ENCODE data around the gene INS.

The INS gene

DNA sequence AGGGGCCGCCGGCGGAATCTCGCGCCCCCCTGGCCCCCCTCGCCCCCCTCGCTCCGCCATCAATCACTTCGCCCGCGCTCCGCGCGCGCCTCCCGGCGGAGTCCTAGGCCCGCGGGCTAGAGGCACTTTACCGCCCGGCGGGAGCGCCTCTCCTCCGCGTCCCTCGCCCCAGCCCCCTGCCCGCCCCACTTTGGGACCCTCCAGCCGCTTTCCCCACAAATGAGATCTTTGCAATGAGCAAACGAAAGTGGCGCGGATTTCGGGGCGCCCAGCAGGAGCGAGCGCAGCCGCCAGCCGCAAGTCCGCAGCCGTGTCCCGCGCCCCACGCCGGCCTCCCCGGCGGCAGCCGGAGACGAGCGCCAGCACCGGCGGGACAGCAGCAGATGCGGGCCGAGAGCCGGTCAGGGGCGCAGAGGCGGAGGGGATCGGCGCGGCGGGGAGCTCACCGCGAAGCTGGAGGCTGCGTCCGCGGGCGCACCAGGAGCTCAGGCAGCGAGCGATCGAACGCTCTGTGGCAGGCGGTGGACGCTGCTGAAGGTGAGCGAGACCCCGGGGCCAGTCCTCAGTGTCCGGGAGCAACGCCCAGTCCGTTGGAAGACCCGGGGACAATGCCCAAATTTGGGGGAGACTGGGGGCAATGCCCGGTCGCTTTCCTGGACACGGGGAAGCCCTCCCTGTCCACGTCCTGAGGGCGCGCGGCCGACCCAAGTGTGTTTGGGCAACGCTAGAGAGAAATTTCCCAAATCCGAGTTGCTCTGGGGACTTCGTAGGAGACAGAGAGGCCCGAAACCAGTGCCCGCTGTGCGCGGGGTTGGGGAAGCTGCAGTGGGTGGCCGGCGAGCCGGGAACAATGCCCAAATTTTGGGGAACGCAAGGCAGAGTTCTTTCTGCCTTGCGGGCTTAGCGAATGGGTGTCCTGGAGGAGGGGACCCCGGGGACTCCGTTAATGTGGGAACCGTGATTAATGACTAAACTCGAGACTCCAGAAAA is 20.3 kb downstream of the INS start:
- H3K36me3 Mint-ChIP-seq (ENCODE audit: low read depth) = no peaks in the 10 kb centered on the region
- H3K27ac Mint-ChIP-seq = peak overlapping the region; percentile 15
- H3K27me3 Mint-ChIP-seq (ENCODE audit: low read depth) = peaks cover 80% of the 10 kb centered on the region
- H3K9me3 Mint-ChIP-seq = no peaks in the 10 kb centered on the region
- H3K4me1 Mint-ChIP-seq (ENCODE audit: low read depth) = peaks cover 5% of the 10 kb centered on the region
- no peak overlapping the region for H3K4me3 Mint-ChIP-seq

DNA sequence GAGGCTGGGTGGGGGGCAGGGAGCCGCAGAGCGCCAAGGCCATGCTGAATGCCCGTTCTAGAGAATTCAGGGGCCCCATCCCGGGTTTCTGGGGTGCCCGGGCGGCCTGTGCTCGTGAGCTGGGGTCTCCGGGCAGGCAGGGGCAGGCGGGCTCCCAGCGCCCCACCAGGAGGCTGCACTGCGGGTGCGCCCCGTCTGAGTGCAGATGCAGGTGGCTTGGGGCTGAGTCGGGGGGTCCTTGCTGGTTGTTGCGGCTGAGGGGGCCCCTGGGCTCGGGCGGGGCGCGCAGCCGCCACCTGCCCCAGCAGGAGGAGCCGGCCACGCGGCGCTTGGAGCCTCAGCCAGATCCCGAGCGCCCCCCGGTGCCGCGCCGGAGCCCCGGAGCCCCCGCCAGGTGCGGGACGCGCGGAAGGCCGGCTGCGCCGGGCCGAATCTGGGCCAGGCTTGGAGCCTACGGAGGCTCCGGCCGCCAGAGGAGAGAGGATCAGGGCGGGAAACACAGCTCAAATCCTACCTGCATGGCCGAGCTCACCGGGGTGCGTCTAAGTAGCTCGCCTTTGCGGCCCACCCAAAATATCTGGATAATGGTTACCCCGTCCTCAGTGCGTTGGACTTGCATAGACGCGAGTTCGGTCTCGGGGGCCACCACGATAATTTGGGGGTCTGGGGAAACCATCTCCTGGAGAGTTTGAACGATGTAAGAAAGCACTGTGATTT is 21.2 kb downstream of the INS start:
- Mint-ChIP-seq H3K27me3 (ENCODE audit: low read depth) (peaks cover 77% of the 10 kb centered on the region), H3K9me3 (no peaks in the 10 kb centered on the region), H3K4me1 (ENCODE audit: low read depth) (peaks cover 5% of the 10 kb centered on the region)

DNA sequence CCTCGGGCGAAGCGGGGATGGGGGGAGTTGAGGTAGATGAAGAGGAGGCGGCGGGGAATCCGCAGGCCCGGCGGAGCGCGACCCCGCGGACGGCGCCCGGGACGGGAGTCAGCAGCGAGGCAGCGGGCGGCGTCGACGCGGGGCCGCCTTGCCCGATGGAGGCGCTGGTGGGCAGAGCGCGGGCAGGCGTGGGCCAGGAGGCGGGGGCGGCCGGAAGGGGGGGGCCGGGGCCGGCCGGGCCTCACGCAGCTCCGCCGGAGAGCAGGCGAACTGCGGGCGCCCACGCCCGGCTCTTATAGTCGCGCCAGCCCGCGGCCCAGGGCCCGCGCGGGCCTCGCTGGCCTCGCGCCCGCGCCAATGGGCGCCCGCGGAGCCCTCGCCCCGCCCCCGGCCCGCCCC is 21.9 kb downstream of the INS start, which contains the start of gene IGF2:
Gene IGF2, minus strand, starts transcription at position 267 of the 399 bp plus-strand sequence. CDS start 3,866 bp downstream, outside the sequence.
- Mint-ChIP-seq H3K36me3 (ENCODE audit: low read depth) (no peaks in the 10 kb centered on the region), H3K4me1 (ENCODE audit: low read depth) (peaks cover 5% of the 10 kb centered on the region), H3K27me3 (ENCODE audit: low read depth) (peaks cover 70% of the 10 kb centered on the region), H3K4me3 (peak within 1 kb of the TSS; percentile 44), H3K27ac (no peak within 1 kb of the TSS), H3K9me3 (no peaks in the 10 kb centered on the region)

More for the DNA sequence above, 21.2 kb downstream of the INS start:
- no peak overlapping the region for H3K4me3 Mint-ChIP-seq
- no peaks in the 10 kb centered on the region for H3K36me3 Mint-ChIP-seq (ENCODE audit: low read depth)
- H3K27ac Mint-ChIP-seq = no peak overlapping the region

DNA sequence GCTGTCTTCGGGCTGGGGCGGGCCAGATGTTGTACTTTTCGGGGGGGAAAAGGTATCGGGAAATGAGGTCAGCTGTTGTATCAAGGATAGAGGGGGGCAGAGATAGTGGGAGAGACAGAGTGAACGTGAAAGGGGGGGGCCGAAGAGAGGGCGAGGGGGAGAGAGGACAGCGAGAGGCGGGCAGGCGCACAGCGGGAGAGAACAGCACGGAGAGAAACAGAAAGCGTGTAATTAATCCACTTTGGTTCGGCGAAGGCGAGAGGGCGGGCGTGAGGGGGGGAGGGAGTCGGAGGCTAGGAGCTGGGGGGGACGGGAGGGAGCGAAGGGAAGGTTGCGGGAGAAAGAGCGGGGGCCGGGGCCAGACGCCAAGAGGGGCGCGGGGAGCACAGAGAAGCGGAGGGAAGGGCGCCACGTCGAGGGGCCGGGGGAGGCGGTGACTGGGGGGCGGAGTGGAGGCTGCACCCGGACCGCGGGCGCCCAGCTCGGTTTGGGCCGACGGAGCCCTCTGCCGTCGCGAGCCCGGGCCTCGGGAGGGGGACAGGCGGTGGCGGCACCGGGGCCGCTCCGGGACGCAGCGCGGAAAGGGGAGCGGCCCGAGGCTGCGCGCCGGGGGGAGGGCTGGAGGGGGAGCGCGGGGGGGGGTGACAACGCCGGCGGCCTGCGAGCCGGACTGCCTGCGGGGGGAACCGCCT is 22.4 kb downstream of the INS start:
- Mint-ChIP-seq H3K36me3 (ENCODE audit: low read depth) (no peaks in the 10 kb centered on the region), H3K4me3 (peak overlapping the region; percentile 44), H3K9me3 (no peaks in the 10 kb centered on the region), H3K4me1 (ENCODE audit: low read depth) (peaks cover 5% of the 10 kb centered on the region), H3K27me3 (ENCODE audit: low read depth) (peaks cover 72% of the 10 kb centered on the region), H3K27ac (no peak overlapping the region)

DNA sequence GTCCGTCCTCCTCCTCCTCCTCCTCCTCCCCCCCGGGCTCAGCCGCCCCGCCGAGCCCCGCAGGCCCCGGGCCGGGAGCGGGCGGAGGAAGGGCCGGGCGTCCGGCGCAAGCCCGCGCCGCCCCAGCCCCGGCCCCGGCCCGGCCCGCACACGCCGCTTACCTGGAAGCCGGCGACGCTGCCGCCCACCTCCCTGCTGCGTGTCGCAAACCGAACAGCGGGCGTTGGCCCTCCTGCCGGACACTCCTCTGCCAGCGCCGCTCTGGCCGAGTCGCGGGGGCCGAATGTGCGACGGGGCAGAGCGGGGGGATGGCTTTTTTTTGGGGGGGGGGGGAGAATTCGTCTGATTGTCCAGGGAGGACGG is 23.0 kb downstream of the INS start:
- no peak overlapping the region for H3K27ac Mint-ChIP-seq
- H3K4me1 Mint-ChIP-seq (ENCODE audit: low read depth) = peaks cover 4% of the 10 kb centered on the region
- H3K9me3 Mint-ChIP-seq = no peaks in the 10 kb centered on the region
- peaks cover 70% of the 10 kb centered on the region for H3K27me3 Mint-ChIP-seq (ENCODE audit: low read depth)
- H3K4me3 Mint-ChIP-seq = no peak overlapping the region
- H3K36me3 Mint-ChIP-seq (ENCODE audit: low read depth) = no peaks in the 10 kb centered on the region

DNA sequence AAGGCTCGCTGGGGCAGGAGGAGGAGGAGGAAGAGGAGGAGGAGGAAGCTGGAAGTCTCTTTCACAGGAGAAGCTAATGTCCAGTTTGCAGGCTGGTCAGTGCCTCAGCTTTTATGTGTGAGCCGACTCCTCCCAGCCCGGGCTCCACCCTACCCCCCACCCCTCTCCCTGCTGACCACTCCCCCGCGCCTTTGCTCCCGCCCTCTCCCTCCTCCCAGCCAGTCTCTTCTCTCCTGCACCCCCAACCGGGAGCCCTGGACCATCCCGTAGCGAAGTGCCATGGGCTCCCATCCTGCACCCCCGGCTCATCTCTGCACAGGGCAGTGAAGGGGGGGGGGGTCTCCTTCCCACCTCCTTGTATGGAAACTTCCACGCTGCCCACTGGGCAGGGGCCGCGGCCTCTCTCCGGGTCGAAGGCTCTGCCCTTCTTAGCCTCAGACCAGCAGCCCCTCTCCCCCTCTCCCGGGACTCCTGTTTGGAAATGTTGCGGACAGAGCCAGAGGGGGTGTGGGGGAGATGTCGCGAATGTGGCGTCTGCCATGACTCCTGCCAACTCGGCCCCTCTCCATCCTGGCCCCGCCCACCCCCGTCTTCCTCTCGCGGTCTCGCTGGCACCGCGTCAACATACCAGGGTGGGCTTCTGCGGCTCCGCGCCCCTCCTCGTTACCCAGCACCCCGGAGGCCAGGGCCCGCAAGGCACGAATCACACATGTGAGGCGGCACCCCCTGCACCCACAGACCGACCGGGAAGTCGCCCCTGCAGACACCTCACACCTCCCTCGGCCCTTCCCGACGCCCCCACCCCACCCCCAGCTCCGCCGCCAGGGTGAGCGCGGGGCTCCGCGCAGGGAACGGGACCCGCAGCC is 23.6 kb downstream of the INS start:
- Mint-ChIP-seq H3K9me3 (no peaks in the 10 kb centered on the region), H3K27ac (no peak overlapping the region), H3K4me1 (ENCODE audit: low read depth) (no peaks in the 10 kb centered on the region), H3K36me3 (ENCODE audit: low read depth) (no peaks in the 10 kb centered on the region), H3K4me3 (no peak overlapping the region), H3K27me3 (ENCODE audit: low read depth) (peaks cover 65% of the 10 kb centered on the region)

DNA sequence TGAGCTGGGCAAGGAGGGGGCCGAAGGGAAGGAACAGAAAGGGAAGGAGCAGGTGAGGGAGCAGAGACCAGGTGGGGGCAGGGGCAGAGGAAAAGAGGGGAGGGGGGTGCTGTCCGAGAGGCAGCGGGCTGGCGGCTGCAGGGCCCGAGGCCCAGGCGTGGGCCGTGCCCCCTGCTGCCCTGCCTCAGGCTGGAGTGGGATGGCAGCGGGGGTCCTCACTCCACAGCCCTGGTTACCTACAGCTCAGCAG is 24.1 kb downstream of the INS start:
- Mint-ChIP-seq H3K36me3 (ENCODE audit: low read depth) (no peaks in the 10 kb centered on the region), H3K4me1 (ENCODE audit: low read depth) (no peaks in the 10 kb centered on the region), H3K9me3 (no peaks in the 10 kb centered on the region), H3K27me3 (ENCODE audit: low read depth) (peaks cover 65% of the 10 kb centered on the region), H3K27ac (no peak overlapping the region), H3K4me3 (no peak overlapping the region)

DNA sequence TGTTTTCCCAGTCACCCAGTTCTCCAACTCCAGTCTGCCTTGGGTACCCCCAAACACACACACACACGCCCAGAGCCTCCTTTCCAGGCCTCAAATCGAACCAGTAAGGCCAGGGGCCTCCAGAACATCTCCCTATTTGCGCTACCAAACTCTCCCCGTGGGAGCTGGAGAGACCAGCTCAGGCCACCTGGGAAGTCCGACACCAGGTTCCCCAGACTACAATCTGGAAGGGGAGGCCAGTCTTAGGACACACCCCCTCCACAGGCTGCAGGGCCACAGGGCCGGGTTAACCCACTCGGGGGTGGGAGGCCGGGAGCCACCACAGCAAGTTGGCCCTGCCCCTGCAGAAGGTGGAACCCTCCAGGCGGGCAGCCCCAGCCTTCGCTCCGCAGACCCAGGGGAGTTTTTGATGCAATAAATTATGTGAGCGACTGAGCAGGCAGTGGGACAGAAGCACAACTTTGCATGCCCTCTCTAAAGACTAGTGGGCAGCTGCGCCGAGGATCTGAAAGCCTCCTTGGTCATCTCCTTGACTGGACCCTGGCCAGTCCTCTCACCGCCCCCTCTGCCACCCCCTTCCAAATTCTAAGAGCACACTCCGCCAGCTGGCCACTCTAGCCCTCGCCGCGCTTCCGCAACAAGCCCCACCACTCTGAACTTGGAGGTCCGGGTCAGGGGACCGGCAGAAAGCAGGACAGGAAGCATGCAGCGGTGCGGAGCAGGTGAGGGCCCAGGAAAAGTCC is 24.6 kb downstream of the INS start:
- Mint-ChIP-seq H3K4me1 (ENCODE audit: low read depth) (no peaks in the 10 kb centered on the region), H3K36me3 (ENCODE audit: low read depth) (no peaks in the 10 kb centered on the region), H3K4me3 (no peak overlapping the region), H3K27ac (no peak overlapping the region), H3K27me3 (ENCODE audit: low read depth) (peaks cover 65% of the 10 kb centered on the region), H3K9me3 (peaks cover 2% of the 10 kb centered on the region)

DNA sequence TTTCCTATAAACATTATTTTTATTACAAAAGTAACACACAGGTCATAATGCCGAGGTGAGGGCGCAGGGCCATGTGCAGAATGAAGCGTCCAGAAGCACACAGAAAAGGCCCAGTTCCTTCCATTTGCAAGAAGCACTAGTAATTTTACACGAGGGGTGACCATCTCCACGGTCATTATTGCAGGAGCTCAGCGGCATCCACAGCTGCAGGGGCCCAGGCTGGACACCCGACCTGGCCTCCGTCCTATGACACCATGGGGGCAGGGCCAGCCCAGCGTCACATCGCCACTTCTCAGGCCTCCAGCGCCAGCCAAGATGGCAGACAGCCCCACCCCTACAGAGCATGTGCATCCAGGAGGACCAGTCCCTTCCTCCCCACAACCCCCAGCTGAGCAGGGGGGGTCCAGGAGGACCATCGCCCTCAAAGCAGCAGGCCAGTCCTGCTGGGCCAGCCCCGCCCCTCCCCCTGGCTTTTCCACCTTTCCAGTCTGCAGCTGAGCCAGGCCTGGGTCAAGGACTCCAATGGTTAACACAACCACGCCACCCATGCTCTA is 25.3 kb downstream of the INS start:
- Mint-ChIP-seq H3K27ac (no peak overlapping the region), H3K9me3 (peaks cover 4% of the 10 kb centered on the region), H3K27me3 (ENCODE audit: low read depth) (peaks cover 61% of the 10 kb centered on the region), H3K4me1 (ENCODE audit: low read depth) (no peaks in the 10 kb centered on the region), H3K4me3 (no peak overlapping the region), H3K36me3 (ENCODE audit: low read depth) (no peaks in the 10 kb centered on the region)

DNA sequence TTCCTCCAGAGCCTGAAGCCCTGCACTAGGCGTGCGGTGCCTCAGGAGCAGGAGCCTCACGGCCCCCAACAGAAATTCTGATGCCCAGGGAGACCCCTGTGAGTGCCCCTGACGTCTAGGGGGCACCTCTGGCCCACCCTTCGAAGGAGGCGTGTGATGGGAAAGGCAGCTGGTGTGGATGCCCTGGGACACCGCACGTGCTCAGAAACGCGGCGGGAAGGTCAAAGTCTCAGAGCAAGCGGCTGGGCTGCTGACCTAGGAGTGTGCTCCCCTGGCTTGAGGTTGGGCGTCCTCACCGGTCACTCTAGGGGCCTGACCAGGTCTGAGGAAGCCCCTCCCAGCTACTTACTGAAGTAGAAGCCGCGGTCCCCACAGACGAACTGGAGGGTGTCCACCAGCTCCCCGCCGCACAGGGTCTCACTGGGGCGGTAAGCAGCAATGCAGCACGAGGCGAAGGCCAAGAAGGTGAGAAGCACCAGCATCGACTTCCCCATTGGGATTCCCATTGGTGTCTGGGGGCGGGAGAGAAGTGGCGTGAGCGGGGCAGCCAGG is 25.9 kb downstream of the INS start:
- no peak overlapping the region for H3K4me3 Mint-ChIP-seq
- H3K4me1 Mint-ChIP-seq (ENCODE audit: low read depth) = no peaks in the 10 kb centered on the region
- no peaks in the 10 kb centered on the region for H3K36me3 Mint-ChIP-seq (ENCODE audit: low read depth)
- peaks cover 56% of the 10 kb centered on the region for H3K27me3 Mint-ChIP-seq (ENCODE audit: low read depth)
- H3K27ac Mint-ChIP-seq = no peak overlapping the region
- H3K9me3 Mint-ChIP-seq = peaks cover 4% of the 10 kb centered on the region

DNA sequence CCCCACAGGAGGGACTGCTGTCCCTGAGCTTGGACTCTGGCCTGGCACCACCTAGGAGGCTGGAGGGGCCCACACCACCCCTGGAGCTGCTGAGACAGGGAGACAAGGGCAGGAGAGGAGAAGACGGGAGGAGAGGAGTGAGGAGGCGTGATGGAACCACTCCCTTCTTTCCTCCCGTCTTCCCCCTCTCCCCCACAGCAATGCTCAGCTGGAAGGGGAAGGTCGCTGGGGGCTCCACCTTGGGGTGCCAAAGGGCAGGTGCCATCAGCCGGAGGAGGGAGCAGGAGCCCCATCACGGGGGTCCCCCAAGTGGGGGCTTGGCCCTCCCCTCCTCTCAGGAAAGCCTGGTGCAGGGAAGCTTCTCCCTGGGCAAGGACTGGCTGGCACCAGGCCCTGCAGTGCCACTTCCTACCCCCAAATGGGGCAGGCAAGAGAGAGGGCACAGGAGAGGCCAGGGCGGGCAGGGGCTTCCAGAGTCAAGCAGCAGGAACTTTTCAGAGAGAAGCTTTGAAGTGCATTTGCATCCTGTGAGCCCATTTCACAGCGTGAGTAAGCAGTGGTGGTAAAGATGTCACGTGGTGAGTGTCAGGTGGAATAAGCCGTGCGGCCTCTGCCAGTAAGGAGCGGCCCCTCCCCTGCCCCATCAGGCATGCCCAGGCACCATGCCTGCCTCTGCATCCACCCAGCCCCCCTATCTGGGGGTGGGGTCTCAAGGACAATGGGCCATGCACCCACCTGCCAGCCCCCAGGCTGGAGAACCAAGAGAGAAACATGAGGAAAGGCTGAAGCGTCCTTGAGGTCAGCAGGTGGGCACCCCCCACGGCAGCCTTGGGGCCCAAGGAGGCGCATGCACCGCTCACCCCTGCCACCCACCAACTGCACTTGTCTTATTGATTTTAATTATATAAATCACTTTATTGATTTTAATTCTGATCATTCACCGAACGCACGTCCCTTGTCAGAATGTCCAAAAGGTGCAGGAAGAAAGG is 26.7 kb downstream of the INS start:
- Mint-ChIP-seq H3K36me3 (ENCODE audit: low read depth) (no peaks in the 10 kb centered on the region), H3K27me3 (ENCODE audit: low read depth) (peaks cover 54% of the 10 kb centered on the region), H3K9me3 (peaks cover 4% of the 10 kb centered on the region), H3K4me3 (no peak overlapping the region), H3K27ac (no peak overlapping the region), H3K4me1 (ENCODE audit: low read depth) (no peaks in the 10 kb centered on the region)

DNA sequence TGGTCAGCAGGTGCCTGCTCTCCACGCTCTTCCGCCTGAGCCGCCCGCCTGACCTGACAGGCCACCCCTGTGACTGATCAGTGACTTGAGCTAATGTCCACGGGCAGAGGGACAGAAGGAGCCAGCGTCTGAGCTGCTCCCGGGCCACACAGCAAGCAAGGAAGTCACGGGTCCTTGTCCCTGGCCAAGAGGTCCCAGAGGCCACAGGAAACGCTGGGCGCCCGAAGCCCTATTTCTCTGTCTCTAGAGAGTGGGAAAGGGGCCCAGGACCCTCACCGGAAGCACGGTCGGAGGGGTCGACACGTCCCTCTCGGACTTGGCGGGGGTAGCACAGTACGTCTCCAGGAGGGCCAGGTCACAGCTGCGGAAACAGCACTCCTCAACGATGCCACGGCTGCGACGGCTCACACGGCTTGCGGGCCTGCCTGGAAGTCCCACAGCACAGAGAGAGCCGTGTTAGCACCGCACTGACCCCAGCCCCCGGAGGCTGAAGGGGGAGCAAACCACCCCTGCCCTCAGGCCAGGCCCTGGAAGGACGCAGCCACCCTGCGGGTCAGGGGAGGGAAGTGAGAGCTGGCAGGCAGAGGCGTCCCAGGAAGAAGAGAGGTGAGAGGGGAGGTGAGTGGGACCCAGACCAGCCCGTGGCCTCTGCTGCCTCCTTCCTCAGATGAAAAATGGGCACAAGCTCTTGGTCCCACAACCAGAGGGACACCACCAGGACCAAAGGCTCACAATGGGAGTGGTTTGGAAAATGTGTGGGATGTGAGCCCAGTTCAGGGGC is 27.6 kb downstream of the INS start:
- H3K36me3 Mint-ChIP-seq (ENCODE audit: low read depth) = no peaks in the 10 kb centered on the region
- no peak overlapping the region for H3K4me3 Mint-ChIP-seq
- no peak overlapping the region for H3K27ac Mint-ChIP-seq
- H3K4me1 Mint-ChIP-seq (ENCODE audit: low read depth) = no peaks in the 10 kb centered on the region
- peaks cover 4% of the 10 kb centered on the region for H3K9me3 Mint-ChIP-seq
- H3K27me3 Mint-ChIP-seq (ENCODE audit: low read depth) = peaks cover 52% of the 10 kb centered on the region
